Measurements from ENCODE around the gene CC2D2A. TPM values are rescaled to one million over a fixed set of nuclear protein-coding genes. Genes with fewer than 3 reads are reported as not detected.
"Not testable (repeated sequence)": the region's sequence is repeated elsewhere in the genome, so short reads cannot be mapped to it uniquely, and the experiment has no call there.

The CC2D2A gene
- total RNA-seq, 1 donor from 2014 or later: 33.1 TPM

GRCh38 chr4:15516494-15516893, 46.8 kb downstream of the CC2D2A start:
- Histone ChIP-seq H3K4me1 (no peaks in the 10 kb centered on the region), H3K27me3 (no peaks in the 10 kb centered on the region), H3K36me3 (peaks cover 0 to 42% of the 10 kb centered on the region in 2 donors), H3K4me3 (no peak overlapping the region), H3K27ac (no peak overlapping the region), H3K9me3 (no peaks in the 10 kb centered on the region)
- no peak for TF ChIP-seq POLR2AphosphoS5 (IDR thresholded peaks at IDR 0.05; ENCODE audit: insufficient read depth in 1 of 2, low read depth in 1 of 2)
- TF ChIP-seq CTCF (IDR thresholded peaks at IDR 0.05): no peak
- no peak for TF ChIP-seq POLR2A (IDR thresholded peaks at IDR 0.05)
- DNase-seq (ENCODE audit: extremely low spot score in 2 of 2): no peak
- intact Hi-C loops (cut with DNase I): no loop called here

DNA sequence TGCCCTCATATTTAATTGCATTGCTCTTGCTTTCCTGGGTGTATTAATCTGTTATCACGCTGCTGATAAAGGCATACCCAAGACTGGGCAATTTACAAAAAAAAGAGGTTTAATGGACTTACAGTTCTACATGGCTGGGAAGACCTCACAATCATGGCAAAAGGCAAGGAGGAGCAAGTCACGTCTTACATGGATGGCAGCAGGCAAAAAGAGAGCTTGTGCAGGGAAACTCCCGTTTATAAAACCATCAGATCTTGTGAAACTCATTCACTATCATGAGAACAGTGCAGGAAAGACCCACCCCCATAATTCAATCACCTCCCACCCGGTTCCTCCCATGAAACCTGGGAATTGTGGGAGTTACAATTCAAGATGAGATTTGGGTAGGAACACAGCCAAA, 48.0 kb downstream of the CC2D2A start:
- peaks cover 0 to 37% of the 10 kb centered on the region in 2 donors for H3K36me3 ChIP-seq
- H3K4me3 ChIP-seq; H3K4me1 ChIP-seq; H3K27me3 ChIP-seq; DNase-seq (ENCODE audit: extremely low spot score in 2 of 2); H3K27ac ChIP-seq; intact Hi-C loops (cut with DNase I); H3K9me3 ChIP-seq: not testable (repeated sequence)

DNA sequence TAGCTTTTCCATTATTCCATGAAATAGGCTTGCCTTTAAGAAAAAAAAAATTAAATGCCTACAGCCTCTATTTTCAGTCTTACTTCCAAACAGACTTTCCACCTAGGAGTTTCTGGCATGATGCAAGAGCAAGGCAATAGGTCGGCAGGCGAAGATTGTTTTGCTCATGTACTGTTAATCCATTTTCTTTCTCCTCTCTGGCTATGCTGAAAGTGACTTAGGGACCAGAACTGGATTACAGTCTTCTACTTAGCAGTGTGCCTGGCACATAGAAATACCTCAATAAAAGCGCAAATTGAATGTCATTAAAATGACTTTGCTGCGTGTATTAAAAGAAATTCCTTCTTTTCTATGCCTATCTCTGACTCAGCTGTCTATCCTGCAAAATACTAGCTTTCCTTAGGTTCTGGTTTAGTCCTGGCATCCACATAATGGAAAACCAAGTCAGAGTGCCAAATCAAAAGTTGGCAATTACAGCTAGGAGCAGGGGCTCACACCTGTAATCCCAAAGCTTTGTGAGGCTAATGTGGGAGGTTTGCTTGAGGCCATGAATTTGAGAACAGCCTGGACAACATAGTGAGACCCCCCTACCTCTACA, 51.9 kb downstream of the CC2D2A start:
- Histone ChIP-seq H3K9me3 (no peaks in the 10 kb centered on the region), H3K27me3 (no peaks in the 10 kb centered on the region), H3K27ac (no peak overlapping the region), H3K36me3 (peaks cover 0 to 29% of the 10 kb centered on the region in 2 donors), H3K4me3 (no peak overlapping the region), H3K4me1 (no peaks in the 10 kb centered on the region)
- DNase-seq (ENCODE audit: extremely low spot score in 2 of 2): no peak
- TF ChIP-seq POLR2A (IDR thresholded peaks at IDR 0.05) (no peak), CTCF (IDR thresholded peaks at IDR 0.05) (no peak), POLR2AphosphoS5 (IDR thresholded peaks at IDR 0.05; ENCODE audit: insufficient read depth in 1 of 2, low read depth in 1 of 2) (no peak)
- intact Hi-C loops (cut with DNase I): no loop called here

DNA sequence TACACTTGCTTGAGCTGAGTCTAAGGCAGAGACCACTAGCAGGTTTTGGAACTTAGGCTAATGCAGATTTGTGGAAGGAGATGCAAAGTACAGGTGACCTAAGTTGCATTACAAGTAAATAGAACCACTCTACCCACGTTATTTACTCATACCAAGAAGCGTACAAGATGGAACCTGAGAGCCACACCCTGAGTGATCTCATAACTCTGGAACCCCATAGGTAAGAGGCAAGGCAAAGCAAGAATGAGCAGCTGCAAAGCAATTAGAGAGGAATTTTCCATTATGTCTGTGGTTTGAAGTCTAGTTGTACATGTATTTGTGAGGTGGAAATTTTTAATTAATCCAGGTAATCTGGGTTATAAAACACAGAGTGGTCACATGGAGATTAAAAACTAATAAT, 55.4 kb downstream of the CC2D2A start:
- Histone ChIP-seq H3K9me3 (no peaks in the 10 kb centered on the region), H3K27me3 (no peaks in the 10 kb centered on the region), H3K4me3 (no peak overlapping the region), H3K4me1 (no peaks in the 10 kb centered on the region), H3K27ac (no peak overlapping the region), H3K36me3 (peaks cover 0 to 5% of the 10 kb centered on the region in 2 donors)
- TF ChIP-seq CTCF (IDR thresholded peaks at IDR 0.05) (no peak), POLR2AphosphoS5 (IDR thresholded peaks at IDR 0.05; ENCODE audit: insufficient read depth in 1 of 2, low read depth in 1 of 2) (no peak), POLR2A (IDR thresholded peaks at IDR 0.05) (no peak)
- intact Hi-C loops (cut with DNase I): no loop called here
- DNase-seq (ENCODE audit: extremely low spot score in 2 of 2): no peak

GRCh38 chr4:15526924-15527592, 57.4 kb downstream of the CC2D2A start:
- Histone ChIP-seq H3K36me3 (peaks cover 0 to 5% of the 10 kb centered on the region in 2 donors), H3K4me3 (no peak overlapping the region), H3K9me3 (no peaks in the 10 kb centered on the region), H3K27me3 (no peaks in the 10 kb centered on the region), H3K27ac (no peak overlapping the region), H3K4me1 (no peaks in the 10 kb centered on the region)
- TF ChIP-seq POLR2AphosphoS5 (IDR thresholded peaks at IDR 0.05; ENCODE audit: insufficient read depth in 1 of 2, low read depth in 1 of 2) (no peak), POLR2A (IDR thresholded peaks at IDR 0.05) (no peak), CTCF (IDR thresholded peaks at IDR 0.05) (no peak)
- DNase-seq (ENCODE audit: extremely low spot score in 2 of 2): no peak
- intact Hi-C loops (cut with DNase I): no loop called here

Measured in vagina (tissue), 2 donors.